KBM-7 (cell line): ENCODE results near the gene SUMO3.
A peak's percentile ranks its signal among the peaks of the same experiment; 100 is the strongest.

Source experiments
- DNase-seq: peaks from one replicate; pipeline ENCODE4 v3.0.0-alpha.2; 2015
- in situ Hi-C: fragments of 300-500 bp; cut with MboI; formaldehyde crosslinking; loops from 2 replicates; pipeline ENCODE4 v1.14.3; 2020; ENCODE audit warnings: low sequenced_read_pairs, low pct_unique_long_range_greater_than_20kb, mixed read lengths

Gene SUMO3

DNA sequence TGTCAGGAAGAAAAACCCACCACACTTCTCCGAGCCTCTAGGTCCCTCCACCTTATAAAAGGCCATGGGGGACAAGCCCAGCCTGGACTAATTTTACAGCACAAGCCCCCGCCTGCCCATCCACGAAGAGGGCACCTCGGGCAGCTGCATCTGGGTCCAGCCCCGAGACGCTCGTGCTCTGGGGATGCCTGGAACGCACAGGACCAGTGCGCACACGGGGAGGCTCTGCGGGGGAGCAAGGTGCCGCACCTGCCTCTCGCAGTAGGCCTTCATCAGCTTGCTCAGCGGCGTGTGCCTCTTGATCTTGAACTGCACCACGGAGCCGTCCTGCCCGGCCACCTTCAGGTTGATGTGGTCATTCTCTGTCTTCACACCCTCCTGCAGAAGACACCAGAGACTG lies 4.1 kb downstream of the SUMO3 start:
- DNase-seq: no peak
- in situ Hi-C loops: no loop called here

DNA sequence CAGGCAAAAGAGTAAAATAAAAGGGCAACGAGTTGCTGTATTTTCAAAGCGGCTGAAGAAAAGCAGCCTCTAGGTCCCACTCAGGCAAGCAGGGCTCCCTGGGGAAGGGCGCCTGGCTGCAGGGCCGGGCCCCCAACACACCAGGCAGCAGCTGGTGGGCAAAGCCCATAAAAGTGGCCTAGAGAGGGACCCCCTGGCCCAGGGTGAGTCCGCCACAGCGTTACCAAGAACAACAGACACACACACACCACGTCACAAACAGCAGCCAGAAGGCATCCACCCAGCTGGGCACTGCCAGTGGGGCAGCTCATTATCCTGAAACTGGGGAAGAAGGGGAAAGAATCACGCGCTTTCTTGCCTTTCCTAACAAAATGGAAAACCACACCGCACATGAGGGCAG lies 4.7 kb downstream of the SUMO3 start:
- in situ Hi-C loops: no loop called here

DNA sequence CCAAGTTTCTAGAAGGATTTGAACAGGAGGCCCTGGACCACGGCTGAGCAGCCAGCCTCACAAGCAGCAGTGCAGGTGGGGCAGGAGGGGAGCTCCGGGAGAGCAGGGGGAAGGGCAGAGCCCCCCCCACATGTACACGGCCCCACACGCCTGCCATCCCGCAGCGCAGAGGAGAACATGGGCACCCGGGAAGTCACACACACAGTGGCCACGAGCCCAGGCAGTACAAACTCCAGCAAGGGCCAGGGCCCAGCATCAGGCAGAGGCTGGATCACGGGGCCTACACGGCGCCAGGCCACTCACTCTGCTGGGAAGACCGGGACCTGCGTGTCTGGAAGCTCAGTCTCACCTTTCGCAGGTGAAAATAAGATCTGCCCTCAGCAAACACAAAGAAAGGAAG lies 5.2 kb downstream of the SUMO3 start:
- in situ Hi-C loops: no loop called here
- no peak for DNase-seq

More for the DNA sequence above, 4.7 kb downstream of the SUMO3 start:
- no peak for DNase-seq

DNA sequence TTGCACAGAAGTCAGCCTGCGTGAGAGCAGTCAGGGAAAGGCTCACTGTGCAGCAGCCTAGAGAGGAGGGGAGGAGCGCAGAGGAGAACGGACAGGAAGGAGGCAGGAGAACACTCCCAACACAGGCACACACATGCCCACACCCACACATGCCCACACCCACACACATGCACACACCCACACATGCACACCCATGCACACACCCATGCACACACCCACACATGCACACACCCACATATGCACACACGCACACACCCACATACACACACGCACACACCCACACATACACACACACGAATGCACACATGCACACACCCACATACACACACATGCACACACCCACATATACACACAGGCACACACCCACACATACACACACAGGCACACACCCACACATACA lies 7.1 kb downstream of the SUMO3 start:
- no peak for DNase-seq

DNA sequence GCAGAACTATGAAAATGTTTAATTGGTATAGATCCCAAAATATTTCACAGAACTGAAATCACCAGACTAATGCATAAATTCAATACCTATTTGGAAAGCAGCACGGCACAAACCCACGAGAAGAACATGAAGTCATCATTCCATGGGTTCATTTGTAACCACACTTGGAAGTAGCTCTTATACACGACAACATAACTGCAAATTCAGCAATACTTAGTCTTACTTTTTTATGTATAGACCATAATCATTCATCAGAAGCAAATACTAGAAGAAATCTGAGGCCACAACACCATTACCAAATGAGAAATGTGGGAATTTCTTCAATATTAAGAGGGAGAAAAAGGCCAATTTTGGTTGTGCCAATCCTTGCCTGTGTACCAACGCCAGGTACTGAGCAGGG lies 12.0 kb downstream of the SUMO3 start:
- DNase-seq: no peak
- in situ Hi-C loops: no loop called here

More for the DNA sequence above, 7.1 kb downstream of the SUMO3 start:
- in situ Hi-C loops: no loop called here

DNA sequence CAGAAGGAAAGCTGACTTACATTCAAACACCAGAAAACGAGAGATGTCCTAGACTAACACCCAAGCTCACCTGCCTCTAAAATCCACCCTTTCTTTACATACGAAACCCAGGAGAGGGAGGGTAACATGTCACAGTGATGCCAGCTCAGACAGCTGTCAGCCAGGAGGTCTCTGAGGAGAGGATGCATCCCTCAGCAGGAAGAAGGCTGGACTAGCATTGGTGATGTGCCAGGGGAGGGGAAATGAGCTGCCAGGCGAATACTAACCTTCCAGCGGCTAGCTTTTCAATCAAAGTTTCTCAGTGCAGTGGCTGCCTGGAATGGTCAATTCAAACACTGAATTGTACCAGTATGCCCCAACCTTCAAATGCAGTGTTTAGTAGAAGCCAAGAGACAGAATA lies 12.6 kb downstream of the SUMO3 start:
- DNase-seq: no peak
- in situ Hi-C loops: no loop called here

DNA sequence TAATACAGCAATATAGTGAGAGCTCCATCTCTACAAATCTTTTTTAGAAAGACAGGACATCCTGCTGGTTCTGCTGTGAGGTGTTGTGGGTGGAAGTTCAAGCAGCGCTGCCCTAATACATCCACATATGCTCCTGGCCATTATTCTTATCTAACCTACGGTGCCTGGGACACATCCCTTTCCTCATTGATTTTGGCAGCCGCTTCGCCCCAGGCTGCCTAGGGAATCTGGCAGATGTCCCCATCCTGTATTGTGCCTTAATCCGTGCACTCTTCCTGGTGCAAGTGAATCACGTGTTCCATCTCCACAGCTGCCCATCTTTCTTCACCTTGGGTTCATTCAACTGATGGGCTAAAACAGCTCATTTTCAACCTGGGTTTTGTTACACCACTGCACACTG lies 13.1 kb downstream of the SUMO3 start:
- no peak for DNase-seq
- in situ Hi-C loops: no loop called here

DNA sequence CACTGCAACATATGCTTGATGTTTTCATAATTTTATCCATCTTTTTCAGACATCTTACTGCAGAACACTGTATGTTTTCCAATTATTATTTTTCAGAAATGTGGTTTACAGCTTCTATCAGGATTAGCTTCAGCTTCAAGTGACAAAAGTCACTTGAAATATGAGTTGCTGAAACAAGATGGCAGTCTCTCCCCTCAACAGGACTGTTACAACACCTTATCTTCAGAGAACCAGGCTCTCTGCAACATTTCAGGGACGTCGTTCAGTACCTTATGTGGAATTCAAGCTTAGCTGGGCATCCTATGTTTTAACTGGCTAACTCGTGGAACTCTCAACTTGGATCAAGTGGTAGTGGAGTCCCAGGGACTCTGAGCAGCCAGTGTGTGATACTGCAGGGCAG lies 14.2 kb downstream of the SUMO3 start:
- no peak for DNase-seq
- in situ Hi-C loops: no loop called here

DNA sequence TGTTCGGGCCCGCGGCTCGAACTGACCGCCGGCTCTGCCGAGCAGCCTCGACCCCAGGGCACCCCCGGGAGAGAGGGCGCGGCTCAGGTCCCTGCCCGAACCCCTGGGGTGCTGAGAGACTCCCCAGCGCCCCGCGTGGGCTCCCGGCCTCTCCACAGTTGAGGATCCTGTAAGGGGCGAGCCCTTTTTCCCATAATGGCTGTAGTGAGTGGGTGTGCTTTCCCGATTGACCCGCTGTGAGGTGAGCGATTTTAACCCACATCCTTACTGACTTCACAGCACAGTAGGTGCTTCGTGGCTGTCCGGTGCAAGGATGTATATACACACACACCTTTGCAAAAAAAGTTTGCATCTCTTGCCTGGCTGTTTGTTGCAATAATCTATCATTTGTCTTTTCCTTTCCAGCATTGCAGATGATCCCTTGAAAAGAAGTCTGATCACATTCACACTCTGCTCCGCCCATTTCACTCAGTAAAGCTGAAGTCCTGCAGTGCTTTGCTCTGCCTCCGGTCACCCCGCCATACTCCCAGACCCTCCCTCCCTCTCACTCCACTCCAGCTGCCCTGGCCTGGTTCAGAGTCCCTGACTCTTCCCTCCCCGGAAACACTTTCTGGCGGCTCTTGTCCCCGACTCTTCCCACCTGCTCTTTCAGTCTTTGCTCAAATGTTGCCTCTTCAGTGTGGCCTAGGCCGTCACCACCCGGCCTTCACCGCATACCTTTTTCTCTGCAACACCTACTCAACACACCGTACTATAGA lies 15.3 kb downstream of the SUMO3 start:
- DNase-seq: peak; percentile 36
- in situ Hi-C loops: no loop called here

DNA sequence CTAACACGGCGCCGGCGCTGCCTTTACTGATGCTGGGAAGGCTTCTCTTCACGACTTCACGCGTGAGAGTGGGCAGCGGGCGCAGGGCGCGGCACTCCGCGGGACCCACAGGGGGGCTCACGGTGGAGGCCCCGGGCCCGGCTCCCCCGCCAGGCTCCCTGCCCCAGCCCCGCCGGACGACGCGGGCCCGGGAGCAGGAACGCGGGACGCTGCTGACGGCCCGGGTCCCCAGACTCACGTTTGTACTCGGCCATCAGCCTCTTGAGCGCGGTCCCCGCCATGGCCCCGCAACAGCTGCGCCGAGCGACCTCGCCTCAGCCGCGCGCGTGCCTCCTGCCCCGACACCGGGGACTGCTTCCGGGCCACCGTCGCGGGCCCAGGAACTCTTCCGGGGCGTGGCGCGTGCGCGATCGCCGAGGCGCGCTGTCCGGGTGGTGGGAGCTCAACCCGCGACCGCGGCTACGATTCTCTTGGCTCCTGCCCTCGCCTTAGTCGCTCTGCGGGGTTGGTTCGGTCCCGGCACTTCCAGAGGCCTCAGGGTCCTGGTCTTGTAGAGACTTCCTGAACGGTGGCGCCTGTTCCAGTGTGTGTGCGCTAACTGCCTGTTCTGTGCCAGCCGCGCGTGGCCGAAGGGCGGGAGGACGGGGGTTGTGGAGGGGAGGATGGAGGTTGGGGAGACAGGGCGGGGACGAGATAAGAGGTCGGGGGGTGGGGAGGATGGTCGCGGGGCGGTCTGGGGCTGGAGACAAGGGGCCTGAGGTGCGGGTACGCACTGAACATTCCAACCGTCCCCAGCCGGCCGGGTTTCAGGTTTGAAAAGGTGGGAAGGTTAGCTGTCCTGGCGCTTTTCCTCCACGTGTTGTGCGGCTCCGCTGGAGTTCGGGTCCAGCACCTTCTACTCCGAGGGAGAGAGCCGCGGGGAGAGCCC lies 16.1 kb downstream of the SUMO3 start, which contains the start of gene UBE2G2:
TSS of gene UBE2G2 (minus strand) at position 353 of the 928 bp plus-strand sequence. CDS start at position 281, 72 bp downstream.
- peak; percentile 83 for DNase-seq
- in situ Hi-C loops: no loop called here

DNA sequence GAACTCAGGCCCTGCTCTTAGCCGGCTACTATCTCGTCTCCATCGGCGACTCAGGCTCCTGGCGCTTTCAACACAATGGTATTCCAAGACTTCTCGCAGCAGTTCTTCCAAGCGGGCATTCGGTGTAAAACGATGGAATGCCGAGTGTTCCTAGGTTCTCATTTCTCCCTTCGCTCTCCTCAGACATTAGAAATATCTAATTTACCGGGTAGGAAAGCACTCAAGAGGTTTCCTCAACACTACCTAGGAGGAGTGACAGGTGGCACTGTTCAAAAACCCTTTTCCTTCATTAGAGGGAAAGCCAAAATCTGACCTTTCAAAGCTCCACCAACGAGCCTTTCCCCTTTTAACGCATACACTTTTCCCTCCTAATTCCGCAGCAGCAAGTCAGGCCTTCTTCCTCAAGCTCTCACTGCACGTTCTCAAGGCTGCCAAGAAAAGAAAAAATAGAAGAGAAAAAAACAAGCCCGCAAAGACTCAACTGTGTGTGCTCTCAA lies 16.8 kb downstream of the SUMO3 start:
- in situ Hi-C loops: no loop called here
- DNase-seq: peak; percentile 65

DNA sequence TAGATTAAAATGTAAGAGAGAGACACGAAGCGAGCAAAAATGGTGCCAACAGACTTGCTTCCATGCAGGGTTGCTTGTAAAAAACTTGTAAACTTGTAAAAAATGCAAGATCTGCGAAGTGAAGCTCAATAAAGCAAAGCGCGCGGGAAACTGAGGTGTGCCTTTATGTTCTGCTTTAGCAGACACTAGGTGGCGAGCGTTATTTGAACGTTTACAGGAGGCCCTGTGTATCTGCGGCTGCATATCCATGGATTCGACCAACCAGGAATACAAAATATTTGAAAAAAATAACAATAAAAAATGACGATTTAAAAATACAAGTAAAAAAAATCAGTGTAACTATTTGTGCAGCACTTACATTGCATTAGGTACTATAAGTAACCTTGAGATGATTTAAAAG lies 17.8 kb downstream of the SUMO3 start:
- peak; percentile 60 for DNase-seq

DNA sequence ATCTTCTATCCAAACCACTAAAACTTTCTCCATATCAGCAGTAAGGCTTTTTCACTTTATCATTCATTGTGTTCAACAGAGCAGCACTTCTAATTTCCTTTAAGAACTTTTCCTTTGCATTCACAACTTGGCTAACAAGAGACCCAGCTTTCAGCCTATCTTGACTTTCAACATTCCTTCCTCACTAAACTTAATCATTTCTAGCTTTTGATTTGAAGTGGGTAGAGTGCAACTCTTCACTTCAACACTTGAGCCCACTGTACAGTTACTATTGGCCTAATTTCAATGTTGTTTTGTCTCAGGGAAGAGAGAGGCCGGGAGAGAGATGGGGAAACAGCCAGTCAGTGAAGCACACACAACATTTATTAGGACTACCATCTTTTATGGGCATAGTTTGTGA lies 18.2 kb downstream of the SUMO3 start:
- no peak for DNase-seq
- in situ Hi-C loops: no loop called here

More for the DNA sequence above, 17.8 kb downstream of the SUMO3 start:
- in situ Hi-C loops: no loop called here

DNA sequence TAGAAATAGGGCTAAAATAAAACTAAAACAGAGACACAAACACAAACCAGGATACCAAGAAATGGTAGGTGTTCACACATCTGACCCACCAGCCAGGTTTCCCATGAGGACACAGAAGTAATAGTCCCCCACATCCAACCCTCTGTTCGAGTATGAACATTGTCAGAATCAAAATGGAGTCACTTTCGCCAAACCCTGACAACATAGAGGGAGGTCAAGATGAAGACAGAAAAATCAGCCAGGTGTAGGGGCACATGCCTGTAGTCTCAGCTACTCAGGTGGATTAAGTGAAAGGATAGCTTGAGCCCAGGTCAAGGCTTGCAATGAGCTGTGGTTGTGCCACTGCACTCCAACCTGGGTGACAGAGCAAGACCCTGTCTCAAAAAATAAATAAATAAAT lies 20.1 kb downstream of the SUMO3 start:
- in situ Hi-C loops: no loop called here
- no peak for DNase-seq

DNA sequence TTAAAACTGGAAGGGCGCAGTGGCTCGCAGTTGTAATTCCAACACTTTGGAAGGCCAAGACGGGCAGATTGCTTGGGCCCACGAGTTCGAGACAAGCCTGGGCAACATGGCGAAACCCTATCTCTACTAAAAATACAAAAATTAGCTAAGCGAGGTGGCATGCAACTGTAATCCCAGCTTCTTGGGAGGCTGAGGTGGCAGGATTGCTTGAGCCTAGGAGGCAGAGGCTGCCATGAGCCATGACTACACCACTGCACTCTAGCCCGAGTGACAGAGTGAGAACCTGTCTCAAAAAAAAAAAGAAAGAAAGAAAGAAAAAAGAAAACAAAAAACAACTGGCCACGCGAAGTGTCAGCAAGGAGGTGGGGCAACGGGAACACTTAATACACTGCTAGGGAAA lies 22.5 kb downstream of the SUMO3 start:
- no peak for DNase-seq
- in situ Hi-C loops: no loop called here

DNA sequence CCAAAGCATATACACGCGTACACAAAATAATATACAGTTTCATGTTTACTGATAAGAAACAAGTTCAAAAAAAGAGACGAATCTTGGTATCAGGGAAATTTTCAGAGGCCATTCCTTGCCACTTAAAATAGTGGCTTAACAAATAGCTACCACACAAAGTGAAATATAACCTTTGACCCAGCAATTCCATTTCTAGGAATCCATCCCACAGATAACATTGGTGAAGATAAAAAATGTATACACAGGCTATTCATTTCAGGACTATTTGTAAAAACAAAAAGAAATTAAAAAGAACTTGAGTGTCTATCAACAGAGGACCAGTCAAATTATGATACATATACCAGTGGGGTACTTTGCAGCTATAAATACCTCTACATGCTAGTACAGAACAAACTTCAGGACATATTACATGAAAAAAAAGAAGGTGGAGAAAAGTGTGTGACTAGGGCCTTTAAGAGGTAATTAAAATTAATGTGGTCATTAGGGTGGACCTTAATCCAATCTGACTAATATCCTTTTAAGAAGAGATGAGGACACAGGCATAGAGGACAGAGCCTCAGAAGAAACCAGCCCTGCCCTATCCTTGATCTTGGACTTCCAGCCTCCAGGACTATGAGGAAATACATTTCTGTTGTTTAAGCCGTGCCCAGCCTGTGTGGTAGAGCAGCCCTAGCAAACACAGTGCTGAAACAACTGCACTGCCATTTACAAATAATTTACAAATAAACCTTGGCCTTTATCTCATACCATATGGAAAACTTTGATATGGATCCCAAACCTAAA lies 24.1 kb downstream of the SUMO3 start:
- in situ Hi-C loops: no loop called here
- no peak for DNase-seq

DNA sequence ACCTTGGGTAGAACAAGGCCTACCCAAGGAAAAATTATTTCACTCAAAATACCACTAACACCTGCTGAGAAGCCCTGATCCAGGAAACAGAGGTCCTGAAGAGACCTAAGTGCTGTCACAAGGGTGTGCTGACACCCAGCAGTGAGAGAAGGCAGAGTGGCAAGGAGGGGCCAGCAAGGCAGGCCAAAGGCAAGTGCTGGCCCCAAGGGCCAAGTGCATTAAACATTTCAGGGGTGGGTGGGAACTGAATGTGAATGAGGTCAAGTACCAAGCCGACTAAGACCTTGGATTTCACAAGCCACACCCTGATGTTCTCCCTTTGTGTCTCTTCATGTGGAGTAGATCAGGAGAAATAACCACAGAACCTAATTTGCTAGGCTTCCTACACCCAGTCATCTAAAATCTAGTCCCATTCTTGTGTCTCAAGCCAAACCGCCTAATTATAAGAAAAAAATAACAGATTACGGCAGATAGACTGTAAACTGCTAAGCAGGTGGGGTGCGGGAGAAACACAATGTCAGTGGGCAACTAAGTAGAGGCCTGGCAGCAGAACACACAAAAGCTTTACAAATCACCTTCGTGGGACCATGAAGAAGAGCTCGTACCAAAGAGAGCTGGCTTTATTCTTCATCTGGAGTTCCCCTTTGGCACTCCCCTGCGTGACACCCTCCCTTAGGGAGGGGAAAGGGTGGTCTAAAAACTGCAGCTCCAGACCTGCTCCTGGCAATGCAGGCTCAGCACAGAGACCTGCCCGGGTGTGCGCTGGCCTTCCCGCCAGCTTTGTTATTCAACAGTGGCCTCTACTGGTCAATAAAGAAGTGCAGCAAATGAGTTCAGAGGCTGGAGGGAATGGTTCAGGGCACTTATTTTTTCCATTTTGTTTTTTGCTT lies 24.9 kb downstream of the SUMO3 start:
- in situ Hi-C loops: no loop called here

DNA sequence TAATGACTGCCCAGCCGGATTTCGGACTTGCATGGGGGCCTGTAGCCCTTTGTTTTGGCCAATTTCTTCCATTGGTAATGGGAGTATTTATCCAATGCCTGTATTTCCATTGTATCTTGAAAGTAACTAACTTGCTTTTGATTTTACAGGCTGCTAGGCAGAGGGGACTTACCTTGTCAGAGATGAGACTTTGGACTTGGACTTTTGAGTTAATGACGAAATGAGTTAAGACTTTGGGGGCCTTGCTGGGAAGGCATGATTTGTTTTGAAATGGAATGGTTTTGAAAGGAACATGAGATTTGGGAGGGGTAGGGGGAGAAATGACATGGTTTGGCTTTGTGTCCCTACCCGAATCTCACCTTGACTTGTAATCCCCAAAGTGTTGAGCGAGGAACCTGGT lies 25.9 kb downstream of the SUMO3 start:
- in situ Hi-C loops: no loop called here
- no peak for DNase-seq

More for the DNA sequence above, 24.9 kb downstream of the SUMO3 start:
- DNase-seq: peak; percentile 77
